Neutrophil (primary cell): ENCODE measurements around the gene SLC11A1.

Experiments
- H3K27ac ChIP-seq: fragments of 200-600 bp; sonication (generic); 2 replicates; pipeline ENCODE4 v1.5.1; 2016; ENCODE audit warnings: mild to moderate bottlenecking, moderate library complexity
- H3K27me3 ChIP-seq: fragments of 200-600 bp; sonication (generic); 2 replicates; pipeline ENCODE4 v1.6.0; 2016; ENCODE audit warnings: mild to moderate bottlenecking
- H3K36me3 ChIP-seq: fragments of 200-600 bp; sonication (generic); 2 replicates; pipeline ENCODE4 v1.5.1; 2017
- H3K4me1 ChIP-seq, 2 experiments: fragments of 200-600 bp in 1 of 2; sonication (generic) in 1 of 2; 1 replicate in 1 of 2; 2 replicates in 1 of 2; pipeline versions ENCODE4 v1.5.1 to v1.6.1; 2013 to 2016; ENCODE audit warnings: low read depth in 1 of 2, low read length in 1 of 2, mild to moderate bottlenecking in 1 of 2, moderate library complexity in 1 of 2; ENCODE audit not compliant: control insufficient read depth in 1 of 2, insufficient read depth in 1 of 2
- H3K4me3 ChIP-seq, 2 experiments: fragments of 200-600 bp in 1 of 2; sonication (generic) in 1 of 2; 1 replicate in 1 of 2; 2 replicates in 1 of 2; pipeline ENCODE4 v1.5.1; 2013 to 2016; ENCODE audit warnings: low read depth in 1 of 2, low read length in 1 of 2, mild to moderate bottlenecking in 1 of 2, moderate library complexity in 1 of 2
- H3K9me3 ChIP-seq: fragments of 200-600 bp; sonication (generic); 2 replicates; pipeline ENCODE4 v1.5.1; 2016
- CTCF ChIP-seq: fragments of 200-600 bp; sonication (generic); IDR thresholded peaks from 2 replicates; pipeline ENCODE4 v1.5.1; 2016; ENCODE audit warnings: antibody characterized with exemption

Gene SLC11A1

GRCh38 chr2:218341381-218341780 lies 40.7 kb upstream of the SLC11A1 start:
- Histone ChIP-seq H3K36me3 (no peaks in the 10 kb centered on the region), H3K27me3 (no peaks in the 10 kb centered on the region), H3K4me3 (no peak overlapping the region), H3K27ac (no peak overlapping the region), H3K4me1 (no peaks in the 10 kb centered on the region), H3K9me3 (no peaks in the 10 kb centered on the region)
- no peak for TF ChIP-seq CTCF

GRCh38 chr2:218342837-218343236 lies 39.2 kb upstream of the SLC11A1 start:
- Histone ChIP-seq H3K27me3 (no peaks in the 10 kb centered on the region), H3K9me3 (no peaks in the 10 kb centered on the region), H3K4me1 (no peaks in the 10 kb centered on the region), H3K4me3 (no peak overlapping the region), H3K36me3 (no peaks in the 10 kb centered on the region), H3K27ac (no peak overlapping the region)
- no peak for TF ChIP-seq CTCF

- H3K4me3 ChIP-seq = no peak overlapping the region
- no peaks in the 10 kb centered on the region for H3K36me3 ChIP-seq
- H3K9me3 ChIP-seq = no peaks in the 10 kb centered on the region
- no peaks in the 10 kb centered on the region for H3K27me3 ChIP-seq
- H3K27ac ChIP-seq = no peak overlapping the region
- no peak for TF ChIP-seq CTCF
- H3K4me1 ChIP-seq = no peaks in the 10 kb centered on the region
These were observed 38.5 kb upstream of the SLC11A1 start for GRCh38 chr2:218343591-218343990.

- Histone ChIP-seq H3K4me1 (no peaks in the 10 kb centered on the region), H3K4me3 (no peak overlapping the region), H3K27ac (no peak overlapping the region), H3K27me3 (no peaks in the 10 kb centered on the region), H3K9me3 (no peaks in the 10 kb centered on the region), H3K36me3 (no peaks in the 10 kb centered on the region)
- no peak for TF ChIP-seq CTCF
These were observed 37.9 kb upstream of the SLC11A1 start for GRCh38 chr2:218344090-218344754.

GRCh38 chr2:218344755-218345417 lies 37.2 kb upstream of the SLC11A1 start:
- Histone ChIP-seq H3K4me1 (no peaks in the 10 kb centered on the region), H3K9me3 (no peaks in the 10 kb centered on the region), H3K36me3 (no peaks in the 10 kb centered on the region), H3K4me3 (no peak overlapping the region), H3K27ac (no peak overlapping the region), H3K27me3 (no peaks in the 10 kb centered on the region)
- no peak for TF ChIP-seq CTCF
